ACHN (cell line): ENCODE results near the gene ZNF213.
"Not testable (repeated sequence)": the region's sequence is repeated elsewhere in the genome, so short reads cannot be mapped to it uniquely, and the experiment has no call there.

Experiments used
- DNase-seq: peaks from one replicate; pipeline ENCODE4 v3.0.0-alpha.2; 2015
- in situ Hi-C: cut with HindIII; loops from 2 replicates; pipeline ENCODE4 v1.10.0; 2017; ENCODE audit warnings: low sequenced_read_pairs, low pct_ligation_motif_present, low pct_unique_long_range_greater_than_20kb

The ZNF213 gene

GRCh38 chr16:3122926-3123570 is 11.8 kb upstream of the ZNF213 start:
- no peak for DNase-seq
- in situ Hi-C loops: no loop called here

GRCh38 chr16:3123986-3124886 is 10.6 kb upstream of the ZNF213 start:
- peak; percentile 96 for DNase-seq
- in situ Hi-C loops: no loop called here

- in situ Hi-C loops: no loop called here
- no peak for DNase-seq
Observed at GRCh38 chr16:3127745-3128144, 7.1 kb upstream of the ZNF213 start.

GRCh38 chr16:3129137-3130131 is 5.4 kb upstream of the ZNF213 start:
- DNase-seq: peak; percentile 88
- in situ Hi-C loops: no loop called here

GRCh38 chr16:3131755-3132377 is 3.0 kb upstream of the ZNF213 start:
- peak; percentile 71 for DNase-seq
- in situ Hi-C loops: no loop called here

- no peak for DNase-seq
- in situ Hi-C loops: no loop called here
Observed at GRCh38 chr16:3133844-3134243, 985 bp upstream of the ZNF213 start.

- DNase-seq: no peak
Observed at GRCh38 chr16:3135126-3135715, 392 bp downstream of the ZNF213 start.

GRCh38 chr16:3137267-3137666 is 2.4 kb downstream of the ZNF213 start:
- in situ Hi-C loops: no loop called here
- no peak for DNase-seq

More at GRCh38 chr16:3135126-3135715, 392 bp downstream of the ZNF213 start:
- in situ Hi-C loops: no loop called here

GRCh38 chr16:3138342-3138741 is 3.5 kb downstream of the ZNF213 start:
- in situ Hi-C loops: no loop called here
- DNase-seq: no peak

GRCh38 chr16:3138823-3139426 is 4.1 kb downstream of the ZNF213 start:
- in situ Hi-C loops: no loop called here
- DNase-seq: no peak

GRCh38 chr16:3139561-3139960 is 4.7 kb downstream of the ZNF213 start:
- DNase-seq: peak; percentile 42
- in situ Hi-C loops: not testable (repeated sequence)

- in situ Hi-C loops: no loop called here
- no peak for DNase-seq
Observed at GRCh38 chr16:3140603-3141427, 6.0 kb downstream of the ZNF213 start.

GRCh38 chr16:3141781-3142311 is 7.0 kb downstream of the ZNF213 start:
- no peak for DNase-seq
- in situ Hi-C loops: no loop called here

- DNase-seq: no peak
- in situ Hi-C loops: no loop called here
Observed at GRCh38 chr16:3142327-3142726, 7.5 kb downstream of the ZNF213 start.

GRCh38 chr16:3142770-3143169 is 7.9 kb downstream of the ZNF213 start:
- no peak for DNase-seq
- in situ Hi-C loops: no loop called here

- in situ Hi-C loops: no loop called here
- no peak for DNase-seq
Observed at GRCh38 chr16:3143189-3143588, 8.4 kb downstream of the ZNF213 start.
